H1 (cell line): ENCODE results near the gene WRAP53. TPM values are rescaled to one million over a fixed set of nuclear protein-coding genes. Genes with fewer than 3 reads are reported as not detected.

Source experiments
- ATF3 ChIP-seq: IDR thresholded peaks from 2 replicates; pipeline ENCODE4 v1.6.1; 2011; ENCODE audit warnings: low read depth, mild to moderate bottlenecking, low read length; ENCODE audit not compliant: insufficient read depth
- CHD7 ChIP-seq: fragments of 300-600 bp; sonication (generic); IDR thresholded peaks from 2 replicates; pipeline ENCODE4 v1.7.1; 2012; ENCODE audit warnings: low read length, moderate library complexity, mild to moderate bottlenecking, inconsistent platforms; ENCODE audit not compliant: insufficient replicate concordance
- HDAC6 ChIP-seq: IDR thresholded peaks from one replicate; pipeline ENCODE4 v1.7.1; 2012; ENCODE audit warnings: low read depth, mild to moderate bottlenecking, inconsistent platforms, low read length, moderate library complexity
- JUND ChIP-seq: IDR thresholded peaks from 2 replicates; pipeline ENCODE4 v1.6.1; 2011; ENCODE audit warnings: mild to moderate bottlenecking, improper control_type of control experiment, low read length
- KDM1A ChIP-seq: fragments of 200-600, 300-600 bp; sonication (generic); IDR thresholded peaks from 2 replicates; pipeline ENCODE4 v1.7.1; 2016; ENCODE audit warnings: mild to moderate bottlenecking, low read length, borderline replicate concordance
- POLR2AphosphoS5 ChIP-seq: IDR thresholded peaks from 2 replicates; pipeline ENCODE4 v1.6.1; 2011; ENCODE audit warnings: low read depth, low read length
- RFX5 ChIP-seq: IDR thresholded peaks from 2 replicates; pipeline ENCODE4 v1.6.1; 2011; ENCODE audit warnings: low read depth, low read length, improper control_type of control experiment, borderline replicate concordance
- SIX5 ChIP-seq: IDR thresholded peaks from 2 replicates; pipeline ENCODE4 v1.6.1; 2011; ENCODE audit warnings: mild to moderate bottlenecking, low read depth, low read length
- SUZ12 ChIP-seq: fragments of 200-600 bp; sonication (generic); IDR thresholded peaks from 2 replicates; pipeline ENCODE4 v1.6.1; 2012; ENCODE audit warnings: mild to moderate bottlenecking, inconsistent platforms, low read length, moderate library complexity, mixed read lengths
- polyA plus RNA-seq, 7 experiments: library from polyadenylated mRNA; depleted of rRNA in 3 of 7; stranded (reverse) in 5 of 7; unstranded in 2 of 7; fragments of >200 nt in 5 of 7; fragments of 200-250 nt in 2 of 7; gene quantifications; 1 replicate in 5 of 7; 2 replicates in 1 of 7; 4 replicates in 1 of 7; pipeline versions ENCODE4 v1.2.1 to v1.2.3, GENCODE V29; 2011 to 2013; ENCODE audit warnings: missing spikeins in 2 of 7, mixed read lengths in 2 of 7
- total RNA-seq: library from RNA; stranded (reverse); fragmentation: NEBNext Ultra II Directional; extraction: Animal tissue kit (Norgen Biotek cat#: 25700); gene quantifications from 2 replicates; pipeline ENCODE4 v1.2.1, GENCODE V29; 2021

The WRAP53 gene
- total and polyA plus RNA-seq, 2 of the 8 experiments (the other 6 are each of a cell fraction or from before 2014, with no cell fraction given), result 29.2 to 30.1 TPM

DNA sequence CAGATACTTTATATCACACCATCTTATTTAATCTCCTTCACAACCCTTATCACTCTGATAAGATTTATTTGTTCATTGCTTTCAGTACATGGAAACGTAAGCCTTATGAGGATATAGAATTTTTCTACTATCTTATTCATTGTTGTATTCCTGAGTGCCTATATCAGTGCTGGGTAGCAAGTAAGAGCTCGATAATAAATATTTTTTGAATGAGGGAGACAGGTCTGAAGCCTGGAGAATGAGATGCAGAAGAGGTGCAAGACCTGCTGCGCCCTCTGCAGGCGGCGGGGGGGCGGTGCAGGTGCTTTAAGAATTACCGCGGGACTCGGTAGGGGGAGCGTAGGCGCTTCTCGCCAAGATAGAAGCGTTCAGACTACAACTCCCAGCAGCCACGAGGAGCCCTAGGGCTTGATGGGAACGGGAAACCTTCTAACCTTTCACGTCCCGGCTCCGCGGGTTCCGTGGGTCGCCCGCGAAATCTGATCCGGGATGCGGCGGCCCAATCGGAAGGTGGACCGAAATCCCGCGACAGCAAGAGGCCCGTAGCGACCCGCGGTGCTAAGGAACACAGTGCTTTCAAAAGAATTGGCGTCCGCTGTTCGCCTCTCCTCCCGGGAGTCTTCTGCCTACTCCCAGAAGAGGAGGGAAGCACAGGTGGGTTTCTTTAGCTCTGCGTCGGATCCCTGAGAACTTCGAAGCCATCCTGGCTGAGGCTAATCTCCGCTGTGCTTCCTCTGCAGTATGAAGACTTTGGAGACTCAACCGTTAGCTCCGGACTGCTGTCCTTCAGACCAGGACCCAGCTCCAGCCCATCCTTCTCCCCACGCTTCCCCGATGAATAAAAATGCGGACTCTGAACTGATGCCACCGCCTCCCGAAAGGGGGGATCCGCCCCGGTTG lies at the start of gene WRAP53 (continued):
- TF ChIP-seq CHD7 (no peak), POLR2AphosphoS5 (peak; percentile 45), RFX5 (no peak), ATF3 (no peak), SUZ12 (no peak), SIX5 (peak; percentile 90), HDAC6 (no peak), KDM1A (no peak), JUND (no peak)
